Measurements from ENCODE around the gene PRR33.
"Not testable (repeated sequence)": the region's sequence is repeated elsewhere in the genome, so short reads cannot be mapped to it uniquely, and the experiment has no call there.

PRR33 gene

GRCh38 chr11:1888811-1889210 lies 2.9 kb downstream of the PRR33 start:
- DNase-seq: no peak

- peak; percentile 40 for DNase-seq
Observed at GRCh38 chr11:1888347-1888753, 3.3 kb downstream of the PRR33 start.

DNA sequence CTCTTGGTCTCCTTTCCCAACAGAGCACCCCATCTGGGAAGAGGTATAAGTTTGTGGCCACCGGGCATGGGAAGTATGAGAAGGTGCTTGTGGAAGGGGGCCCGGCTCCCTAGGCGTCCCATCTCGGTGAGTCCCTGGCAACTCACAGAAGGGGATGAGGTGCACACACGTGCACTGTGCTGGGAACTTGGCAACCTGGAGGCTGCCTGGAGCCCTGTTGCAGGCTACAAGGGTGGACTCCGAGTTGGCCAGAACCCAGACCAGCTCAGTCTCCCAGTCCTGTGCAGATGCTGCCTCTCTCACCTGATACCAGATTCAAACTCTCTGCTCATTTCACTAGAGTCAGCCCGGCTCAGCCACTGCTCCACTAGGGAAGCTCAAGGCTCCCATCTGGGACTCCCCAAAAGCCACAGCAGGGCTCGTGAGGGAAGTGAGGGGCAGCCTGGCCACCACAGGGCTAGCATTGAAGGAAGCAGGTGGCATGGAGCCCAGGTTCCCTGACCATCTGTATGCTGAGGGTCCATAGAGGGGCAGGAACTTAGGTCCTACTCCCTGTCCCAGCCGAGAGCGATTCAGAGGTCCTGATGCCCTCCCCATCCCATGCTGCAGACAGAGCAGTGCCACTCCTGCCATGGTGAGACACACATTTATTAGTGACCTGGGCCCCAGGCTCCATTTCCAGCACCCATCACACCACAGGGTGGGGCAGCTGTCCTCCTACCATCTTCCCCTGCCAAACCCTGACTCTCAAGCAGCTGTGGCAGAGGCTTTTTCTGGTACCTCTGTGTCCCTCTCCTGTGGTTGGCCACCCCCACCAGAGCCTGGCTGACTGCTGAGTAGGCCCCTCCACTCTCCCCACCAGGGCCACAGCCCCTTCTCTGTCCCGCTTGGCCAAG lies 4.0 kb downstream of the PRR33 start:
- peak; percentile 33 for DNase-seq

DNA sequence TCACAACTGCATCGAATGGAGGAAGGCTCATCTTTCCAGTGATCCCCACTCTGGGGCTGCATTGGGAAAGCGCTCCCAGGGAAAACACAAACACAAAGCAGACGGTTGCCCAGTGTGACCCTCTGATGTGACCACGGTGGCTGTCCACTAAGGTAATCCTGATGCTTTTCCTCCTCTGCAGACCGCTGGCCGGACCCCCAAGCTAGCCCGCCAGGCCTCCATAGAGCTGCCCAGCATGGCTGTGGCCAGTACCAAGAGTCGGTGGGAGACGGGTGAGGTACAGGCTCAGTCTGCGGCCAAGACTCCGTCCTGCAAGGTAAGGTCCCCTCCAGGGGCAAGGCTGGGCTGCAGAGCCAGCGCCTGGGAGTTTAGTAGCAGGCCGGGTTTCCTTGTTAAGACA lies 5.1 kb downstream of the PRR33 start:
- not testable (repeated sequence) for DNase-seq

DNA sequence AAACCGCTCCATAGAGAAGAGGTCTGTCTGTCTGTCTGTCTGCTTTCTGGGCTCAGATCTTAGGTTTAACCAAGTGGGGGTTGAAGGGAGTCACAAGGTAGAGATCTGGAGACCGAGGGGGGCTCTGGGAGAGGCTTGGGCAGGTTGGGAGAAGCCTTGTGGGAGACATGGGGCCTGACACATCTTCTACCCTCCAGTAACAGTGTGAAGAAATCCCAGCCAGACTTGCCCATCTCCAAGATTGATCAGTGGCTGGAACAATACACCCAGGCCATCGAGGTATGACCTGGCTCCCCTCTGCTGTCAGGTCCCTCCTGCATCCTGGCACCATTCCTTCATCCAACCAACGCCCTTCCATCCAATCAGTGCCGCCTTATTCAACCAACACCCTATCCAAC lies 7.4 kb downstream of the PRR33 start:
- no peak for DNase-seq

GRCh38 chr11:1883346-1884302 lies 8.1 kb downstream of the PRR33 start:
- peak; percentile 41 for DNase-seq

GRCh38 chr11:1882265-1883238 lies 9.1 kb downstream of the PRR33 start:
- peak; percentile 90 for DNase-seq

DNA sequence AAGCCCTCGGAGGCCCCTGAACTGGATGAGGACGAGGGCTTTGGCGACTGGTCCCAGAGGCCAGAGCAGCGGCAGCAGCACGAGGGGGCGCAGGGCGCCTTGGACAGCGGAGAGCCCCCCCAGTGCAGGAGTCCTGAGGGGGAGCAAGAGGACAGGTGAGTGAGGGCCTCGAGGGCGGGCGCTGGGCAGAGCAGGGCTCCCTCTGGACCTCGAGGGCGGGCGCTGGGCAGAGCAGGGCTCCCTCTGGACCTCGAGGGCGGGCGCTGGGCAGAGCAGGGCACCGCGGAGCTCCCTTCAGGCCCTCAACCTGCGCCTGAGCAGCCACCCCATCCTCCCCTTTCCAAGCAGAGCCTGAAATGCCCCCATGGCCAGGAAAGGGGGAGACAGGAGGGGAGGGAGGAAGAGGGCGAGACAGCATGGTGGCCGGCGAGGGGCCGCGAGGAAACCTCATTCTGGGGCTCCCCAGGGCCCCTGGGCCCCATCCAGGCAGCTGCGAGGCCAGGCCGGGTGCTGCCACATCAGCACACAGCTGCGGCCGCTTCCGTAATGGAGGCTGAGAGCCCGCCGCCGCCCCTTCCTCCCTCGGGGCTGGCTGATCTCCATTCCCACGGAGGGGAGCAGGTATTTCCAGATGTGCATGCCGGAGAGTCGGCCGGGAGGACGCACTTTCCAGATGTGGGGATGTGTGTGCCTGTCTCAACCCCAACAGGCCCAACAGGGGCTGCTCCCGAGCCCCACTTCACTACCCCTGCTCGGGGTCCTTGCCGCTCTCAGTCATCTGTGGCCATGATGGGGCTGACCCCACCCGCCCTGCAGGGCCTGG lies 10.0 kb downstream of the PRR33 start:
- no peak for DNase-seq

DNA sequence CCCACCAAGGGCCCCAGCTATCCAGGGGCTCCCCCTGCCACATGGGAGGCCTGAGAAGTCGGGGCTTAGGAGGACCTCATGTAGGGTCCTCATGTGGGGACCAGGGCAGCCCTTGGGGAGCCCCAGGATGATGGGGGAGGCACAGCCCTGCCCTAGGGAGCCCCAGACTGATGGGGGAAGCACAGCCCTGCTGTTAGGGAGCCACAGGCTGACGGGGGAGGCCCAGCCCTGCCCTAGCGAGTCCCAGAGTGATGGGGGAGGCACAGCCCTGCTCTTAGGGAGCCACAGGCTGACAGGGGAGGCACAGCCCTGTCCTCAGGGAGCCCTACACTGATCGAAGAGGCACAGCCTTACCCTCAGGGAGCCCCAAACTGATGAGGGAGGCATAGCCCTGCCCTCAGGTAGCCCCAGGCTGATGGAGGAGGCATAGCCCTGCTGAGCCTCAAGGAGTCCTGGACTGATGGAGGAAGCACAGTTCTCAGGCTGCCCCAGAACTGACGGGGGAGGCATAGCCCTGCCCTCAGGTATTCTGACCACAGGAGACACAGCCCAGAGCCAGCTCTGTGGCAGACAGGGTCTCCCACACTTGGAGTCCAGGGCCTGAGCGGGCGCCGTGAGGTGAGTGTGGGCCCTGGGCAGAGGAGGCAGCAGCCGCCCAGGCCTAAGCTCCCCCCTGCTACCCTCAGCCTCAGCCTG lies 10.8 kb downstream of the PRR33 start:
- no peak for DNase-seq

DNA sequence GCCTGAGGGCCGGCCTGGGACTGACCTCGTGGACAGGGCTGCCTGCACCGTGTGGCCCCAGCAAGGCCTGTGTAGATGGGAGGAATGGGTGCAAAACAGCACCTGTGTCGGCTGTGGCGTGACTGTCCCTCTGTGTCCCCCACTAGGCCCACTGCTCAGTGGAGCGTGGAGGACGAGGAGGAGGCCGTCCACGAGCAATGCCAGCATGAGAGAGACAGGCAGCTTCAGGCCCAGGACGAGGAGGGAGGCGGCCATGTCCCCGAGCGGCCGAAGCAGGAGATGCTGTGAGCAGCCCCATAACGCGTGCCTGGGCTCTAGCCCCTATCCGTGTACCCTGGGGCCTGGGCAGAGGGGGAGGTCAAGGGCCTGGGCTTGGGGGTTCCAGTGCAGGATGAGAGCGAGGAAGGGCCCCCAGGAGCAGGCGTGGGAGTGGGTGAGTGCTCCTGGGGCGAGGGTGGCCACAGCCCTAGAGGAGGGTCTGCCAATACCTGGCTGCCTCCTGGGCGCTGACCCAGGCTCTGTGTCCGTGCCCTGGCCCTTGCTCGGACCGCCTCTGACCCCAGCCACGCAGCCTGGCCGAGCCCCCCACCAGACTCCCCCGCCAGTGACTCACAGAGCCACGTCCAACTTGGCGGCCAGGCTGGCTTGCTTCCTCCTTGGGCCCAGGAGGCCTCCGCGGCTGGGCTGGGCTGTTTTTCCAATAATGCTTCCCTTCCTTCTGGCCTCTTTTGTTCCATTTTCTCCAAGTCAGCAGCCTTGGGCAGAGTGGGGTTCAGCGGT lies 11.6 kb downstream of the PRR33 start:
- DNase-seq: no peak

GRCh38 chr11:1879342-1879940 lies 12.3 kb downstream of the PRR33 start:
- DNase-seq: no peak

- DNase-seq: no peak
Observed at GRCh38 chr11:1878137-1879031, 13.3 kb downstream of the PRR33 start.

DNA sequence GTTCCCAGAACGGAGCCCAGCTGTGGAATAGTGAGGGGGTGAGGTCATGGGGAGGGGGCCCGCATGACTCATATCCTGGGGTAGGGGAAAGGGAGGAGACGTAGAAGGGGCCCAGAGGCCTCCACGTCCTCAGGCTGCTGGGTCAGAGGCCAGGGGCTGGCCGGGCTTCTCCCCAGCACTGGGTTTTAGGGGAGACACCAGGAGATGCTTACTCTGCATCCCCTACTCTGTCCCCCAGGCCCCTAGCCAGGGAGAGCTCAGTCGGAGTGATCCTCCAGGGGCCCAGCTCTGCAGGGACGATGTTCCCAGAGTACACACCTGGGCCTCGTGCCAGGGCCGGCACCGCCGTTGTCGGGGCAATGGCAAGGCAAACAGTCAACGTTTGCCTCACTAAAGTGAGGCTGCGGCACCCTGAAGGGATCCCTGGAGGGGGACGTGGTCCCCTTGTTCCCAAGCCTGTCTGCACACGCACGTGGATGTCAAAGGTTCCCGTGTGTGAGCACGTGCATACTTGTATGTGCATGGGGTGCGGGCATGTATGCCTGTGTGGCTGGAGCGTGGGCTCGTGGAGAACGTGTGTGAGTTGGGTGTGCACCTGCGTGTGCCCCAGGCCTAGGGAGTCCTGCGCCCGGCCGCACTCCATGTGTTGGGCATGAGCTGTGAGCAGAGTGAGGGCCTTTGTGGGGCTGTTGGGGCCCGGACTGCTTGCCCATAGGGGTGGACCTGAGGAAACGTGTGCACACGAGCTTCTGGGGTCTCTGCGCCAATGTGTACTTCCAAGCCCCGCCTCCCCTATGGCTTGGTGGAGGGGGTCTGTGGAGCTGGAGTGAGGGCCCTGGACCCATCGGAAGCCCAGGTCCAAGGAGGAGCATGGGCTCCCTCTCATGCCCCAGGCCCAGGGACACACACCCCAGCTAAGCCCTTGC lies 14.2 kb downstream of the PRR33 start:
- no peak for DNase-seq

GRCh38 chr11:1876361-1877063 lies 15.2 kb downstream of the PRR33 start:
- peak; percentile 82 for DNase-seq

GRCh38 chr11:1875851-1876301 lies 15.8 kb downstream of the PRR33 start:
- not testable (repeated sequence) for DNase-seq

DNA sequence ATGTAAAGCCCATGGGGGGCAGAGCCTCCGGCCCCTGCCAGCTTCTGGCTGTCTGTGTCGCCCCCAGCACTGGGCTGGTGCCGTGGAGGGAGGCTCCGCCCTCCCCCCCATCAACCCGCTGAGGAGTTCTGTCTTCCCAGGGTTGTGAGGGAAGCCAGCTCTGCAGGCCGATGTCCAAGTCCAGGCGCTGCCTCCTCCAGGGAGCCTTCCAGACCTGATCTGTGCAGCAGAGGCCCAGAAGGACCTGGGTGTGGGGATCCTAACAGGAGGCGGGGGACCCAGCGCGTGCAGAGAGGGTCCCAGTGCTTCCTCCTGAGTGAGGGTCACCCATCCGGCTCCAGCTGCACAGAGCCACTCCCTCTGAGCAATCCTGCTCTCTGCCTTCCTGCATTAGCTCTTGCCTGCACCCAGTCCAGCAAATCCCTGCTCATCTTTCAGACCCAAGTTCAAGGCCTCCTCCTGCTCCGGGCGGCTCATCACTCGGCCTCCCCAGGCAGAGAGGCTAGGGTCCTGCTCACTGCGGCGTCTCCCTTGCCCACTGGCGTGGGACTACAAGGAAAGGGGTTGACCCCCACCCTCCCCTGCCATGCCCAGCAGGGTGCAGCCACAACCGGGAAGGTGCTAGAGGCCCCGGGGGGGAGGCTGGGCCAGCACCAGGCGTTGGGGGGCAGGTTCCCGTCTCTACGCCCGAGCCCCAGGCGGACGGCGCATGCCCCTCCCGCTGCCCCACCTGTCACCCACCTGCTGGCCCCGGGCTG lies 16.4 kb downstream of the PRR33 start:
- no peak for DNase-seq

Data from islet precursor cell (in vitro differentiated cells).